Retinal pigment epithelial cell (primary cell): Measurements from ENCODE around the gene PGLYRP3.

Source experiments
- DNase-seq: peaks from one replicate; pipeline ENCODE4 v3.0.0-alpha.2; 2010; ENCODE audit warnings: low read depth
- H3K4me3 ChIP-seq: 2 replicates; pipeline ENCODE4 v1.5.1; 2011; ENCODE audit warnings: mild to moderate bottlenecking, low read length, control low read depth, moderate library complexity
- TF ChIP-seq, protein P1 (sequence below): conservative IDR thresholded peaks from 2 replicates; pipeline ENCODE4 v1.5.1; 2011; ENCODE audit warnings: low read depth, low read length, control low read depth, inconsistent platforms

PGLYRP3 gene, protein sequence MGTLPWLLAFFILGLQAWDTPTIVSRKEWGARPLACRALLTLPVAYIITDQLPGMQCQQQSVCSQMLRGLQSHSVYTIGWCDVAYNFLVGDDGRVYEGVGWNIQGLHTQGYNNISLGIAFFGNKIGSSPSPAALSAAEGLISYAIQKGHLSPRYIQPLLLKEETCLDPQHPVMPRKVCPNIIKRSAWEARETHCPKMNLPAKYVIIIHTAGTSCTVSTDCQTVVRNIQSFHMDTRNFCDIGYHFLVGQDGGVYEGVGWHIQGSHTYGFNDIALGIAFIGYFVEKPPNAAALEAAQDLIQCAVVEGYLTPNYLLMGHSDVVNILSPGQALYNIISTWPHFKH

DNA sequence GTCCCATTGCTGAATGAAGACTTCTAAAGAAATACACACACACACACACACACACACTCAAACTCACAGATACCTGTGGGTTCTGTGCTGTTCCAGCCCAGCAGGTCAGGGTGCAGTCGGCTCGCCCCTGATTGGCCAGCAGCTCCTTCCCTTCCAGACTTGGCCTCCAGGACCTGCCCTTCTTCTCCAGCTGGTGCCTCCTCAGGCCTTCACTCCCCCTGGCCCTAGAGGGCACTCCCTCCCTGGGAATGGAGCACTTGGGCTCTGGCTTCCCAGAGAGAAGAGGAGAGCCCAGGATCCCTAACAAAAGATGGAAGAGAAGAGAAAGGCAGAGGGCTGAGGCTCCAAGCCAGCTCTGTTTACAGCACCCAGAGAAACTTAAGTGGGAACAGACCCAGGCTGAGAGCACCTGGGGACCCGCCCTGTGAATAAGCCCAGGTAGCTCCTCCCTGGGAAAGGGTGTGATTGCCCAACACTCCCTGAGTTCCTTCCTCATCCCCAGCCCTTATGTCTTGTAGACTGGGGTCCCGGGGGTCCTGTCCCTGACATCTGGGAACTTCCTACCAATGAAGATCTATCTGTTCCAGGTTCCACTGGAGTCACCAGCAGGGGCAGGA, at the start of gene PGLYRP3:
Gene PGLYRP3, minus strand, starts transcription at position 383 of the 617 bp plus-strand sequence. CDS start 2,287 bp downstream, outside the sequence.
- TF ChIP-seq, protein P1, sequence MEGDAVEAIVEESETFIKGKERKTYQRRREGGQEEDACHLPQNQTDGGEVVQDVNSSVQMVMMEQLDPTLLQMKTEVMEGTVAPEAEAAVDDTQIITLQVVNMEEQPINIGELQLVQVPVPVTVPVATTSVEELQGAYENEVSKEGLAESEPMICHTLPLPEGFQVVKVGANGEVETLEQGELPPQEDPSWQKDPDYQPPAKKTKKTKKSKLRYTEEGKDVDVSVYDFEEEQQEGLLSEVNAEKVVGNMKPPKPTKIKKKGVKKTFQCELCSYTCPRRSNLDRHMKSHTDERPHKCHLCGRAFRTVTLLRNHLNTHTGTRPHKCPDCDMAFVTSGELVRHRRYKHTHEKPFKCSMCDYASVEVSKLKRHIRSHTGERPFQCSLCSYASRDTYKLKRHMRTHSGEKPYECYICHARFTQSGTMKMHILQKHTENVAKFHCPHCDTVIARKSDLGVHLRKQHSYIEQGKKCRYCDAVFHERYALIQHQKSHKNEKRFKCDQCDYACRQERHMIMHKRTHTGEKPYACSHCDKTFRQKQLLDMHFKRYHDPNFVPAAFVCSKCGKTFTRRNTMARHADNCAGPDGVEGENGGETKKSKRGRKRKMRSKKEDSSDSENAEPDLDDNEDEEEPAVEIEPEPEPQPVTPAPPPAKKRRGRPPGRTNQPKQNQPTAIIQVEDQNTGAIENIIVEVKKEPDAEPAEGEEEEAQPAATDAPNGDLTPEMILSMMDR, result no peak
- H3K4me3 ChIP-seq, result no peak within 1 kb of the TSS
- no peak for DNase-seq

DNA sequence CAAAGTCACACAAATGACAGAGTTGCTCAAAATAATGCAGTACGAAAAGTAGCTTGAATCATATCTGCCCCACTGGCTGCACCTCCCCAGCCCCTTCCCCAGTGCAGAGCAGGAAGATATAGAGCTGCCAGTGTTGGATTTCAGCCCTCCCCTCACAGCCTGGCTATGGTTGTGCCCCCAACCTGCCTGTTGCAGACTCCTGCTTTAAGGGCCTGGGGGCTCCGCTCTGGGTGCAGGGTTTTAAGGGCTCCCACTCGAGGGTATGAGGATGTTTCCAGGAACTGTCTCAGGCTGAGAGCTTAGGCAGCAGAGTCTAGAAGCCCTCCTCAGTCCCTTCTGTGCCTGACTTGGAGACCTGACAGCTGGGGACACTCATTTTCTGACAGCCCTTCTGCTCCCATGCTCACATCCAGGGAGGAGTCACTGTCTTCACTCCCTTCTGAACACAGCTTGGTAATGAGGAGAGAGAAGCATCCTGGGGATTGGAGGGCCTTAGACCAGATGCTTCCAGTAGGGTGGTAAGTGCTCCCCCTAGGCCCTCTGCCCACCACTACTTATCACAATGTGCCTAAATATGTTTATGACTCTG, 49.5 kb upstream of the PGLYRP3 start:
- H3K4me3 ChIP-seq, result no peak overlapping the region
- no peak for DNase-seq
- TF ChIP-seq, protein P1, result no peak

DNA sequence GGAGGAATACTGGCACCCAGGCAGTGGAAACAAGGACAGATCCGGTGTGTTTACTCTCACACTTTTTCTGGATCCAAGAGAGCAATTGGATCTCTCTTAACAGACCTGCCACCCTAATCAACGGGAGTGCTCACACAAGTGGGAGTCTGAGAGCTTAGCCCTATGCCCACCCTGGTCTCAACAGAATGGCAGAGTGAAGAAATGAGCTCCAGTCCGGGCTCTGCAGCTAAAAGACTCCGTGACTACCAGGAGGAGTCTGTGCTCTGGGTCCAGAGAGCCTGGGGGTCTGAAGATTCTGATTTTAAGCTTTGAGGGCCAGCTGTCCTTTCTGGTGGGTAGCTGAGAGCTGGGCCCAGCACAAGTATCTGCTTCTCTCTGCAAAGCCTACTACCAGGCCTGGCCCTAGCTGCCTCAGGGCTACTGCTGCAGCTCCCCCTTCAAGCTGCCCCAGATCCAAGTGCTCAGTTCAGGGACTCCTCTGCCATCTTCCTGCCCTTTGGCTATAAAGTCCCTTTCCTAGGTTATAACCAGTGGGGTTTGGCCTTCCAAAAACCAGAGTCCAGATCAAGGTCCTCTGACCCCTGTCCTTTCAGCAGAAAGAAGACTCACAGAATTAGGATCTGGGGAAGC, 48.8 kb upstream of the PGLYRP3 start:
- DNase-seq, result no peak
- no peak overlapping the region for H3K4me3 ChIP-seq
- TF ChIP-seq, protein P1, result no peak

DNA sequence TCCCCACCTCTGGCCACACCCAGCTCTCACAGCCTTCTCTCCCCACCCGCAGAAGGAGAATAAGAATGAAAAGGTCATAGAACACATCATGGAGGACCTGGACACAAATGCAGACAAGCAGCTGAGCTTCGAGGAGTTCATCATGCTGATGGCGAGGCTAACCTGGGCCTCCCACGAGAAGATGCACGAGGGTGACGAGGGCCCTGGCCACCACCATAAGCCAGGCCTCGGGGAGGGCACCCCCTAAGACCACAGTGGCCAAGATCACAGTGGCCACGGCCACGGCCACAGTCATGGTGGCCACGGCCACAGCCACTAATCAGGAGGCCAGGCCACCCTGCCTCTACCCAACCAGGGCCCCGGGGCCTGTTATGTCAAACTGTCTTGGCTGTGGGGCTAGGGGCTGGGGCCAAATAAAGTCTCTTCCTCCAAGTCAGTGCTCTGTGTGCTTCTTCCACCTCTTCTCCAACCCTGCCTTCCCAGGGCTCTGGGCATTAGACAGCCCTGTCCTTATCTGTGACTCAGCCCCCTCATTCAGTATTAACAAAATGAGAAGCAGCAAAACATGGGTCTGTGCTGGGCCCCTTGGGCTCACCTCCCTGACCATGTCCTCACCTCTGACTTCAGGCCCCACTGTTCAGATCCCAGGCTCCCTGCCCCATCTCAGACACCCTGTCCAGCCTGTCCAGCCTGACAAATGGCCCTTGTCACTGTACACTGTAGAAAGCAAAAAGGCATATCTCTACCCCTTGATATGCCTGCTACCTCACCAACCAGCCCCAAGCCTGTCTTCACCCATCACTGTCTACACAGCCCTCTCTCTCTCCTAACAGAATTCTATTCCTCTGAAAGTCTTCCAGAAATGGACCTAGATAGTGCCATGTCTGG, 48.1 kb upstream of the PGLYRP3 start:
- DNase-seq, result no peak
- H3K4me3 ChIP-seq, result no peak overlapping the region

DNA sequence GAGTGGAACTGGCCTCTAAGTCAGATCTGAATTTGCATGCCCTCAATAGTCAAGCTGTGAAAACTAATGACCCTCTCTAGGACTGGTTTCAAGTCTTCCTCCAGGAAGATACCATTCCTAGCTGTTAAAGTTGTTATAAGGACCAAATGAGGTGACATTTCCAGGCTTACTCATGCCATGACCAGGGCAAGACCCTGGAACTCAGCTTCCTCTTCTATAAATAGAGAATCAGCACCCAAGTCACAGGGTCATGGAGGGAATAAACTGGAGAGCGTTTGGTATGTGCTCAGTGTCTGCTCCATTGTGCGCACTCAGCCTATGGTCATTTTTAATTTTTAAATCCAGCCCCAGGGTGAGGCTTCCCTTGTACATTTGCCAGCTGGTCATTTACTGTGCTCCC, 47.4 kb upstream of the PGLYRP3 start:
- no peak overlapping the region for H3K4me3 ChIP-seq
- no peak for DNase-seq
- TF ChIP-seq, protein P1, result no peak

More for the DNA sequence above, 48.1 kb upstream of the PGLYRP3 start:
- TF ChIP-seq, protein P1, result no peak

DNA sequence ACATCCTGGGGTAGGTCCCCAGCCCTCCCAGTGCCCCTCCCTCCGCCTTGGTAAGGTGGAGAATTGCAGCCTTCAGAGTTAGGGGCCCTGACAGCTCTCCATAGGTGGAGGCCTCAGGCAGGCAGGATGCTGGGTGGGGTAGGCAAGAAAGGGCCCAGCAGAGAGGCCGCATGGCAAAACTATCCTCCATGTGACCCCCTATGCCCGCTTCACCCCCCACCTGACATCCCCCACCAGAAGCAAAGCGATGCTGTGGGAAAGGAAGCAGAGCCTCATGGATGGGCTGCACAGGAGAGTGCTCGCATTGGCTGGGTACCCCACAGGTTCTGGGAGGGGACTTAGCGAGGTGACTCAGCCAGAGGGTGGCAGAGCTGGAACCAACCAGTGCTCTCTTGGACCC, 46.5 kb upstream of the PGLYRP3 start:
- TF ChIP-seq, protein P1, result no peak
- DNase-seq, result no peak
- H3K4me3 ChIP-seq, result no peak overlapping the region
